Measurements from ENCODE around the gene MRM2.

DNA sequence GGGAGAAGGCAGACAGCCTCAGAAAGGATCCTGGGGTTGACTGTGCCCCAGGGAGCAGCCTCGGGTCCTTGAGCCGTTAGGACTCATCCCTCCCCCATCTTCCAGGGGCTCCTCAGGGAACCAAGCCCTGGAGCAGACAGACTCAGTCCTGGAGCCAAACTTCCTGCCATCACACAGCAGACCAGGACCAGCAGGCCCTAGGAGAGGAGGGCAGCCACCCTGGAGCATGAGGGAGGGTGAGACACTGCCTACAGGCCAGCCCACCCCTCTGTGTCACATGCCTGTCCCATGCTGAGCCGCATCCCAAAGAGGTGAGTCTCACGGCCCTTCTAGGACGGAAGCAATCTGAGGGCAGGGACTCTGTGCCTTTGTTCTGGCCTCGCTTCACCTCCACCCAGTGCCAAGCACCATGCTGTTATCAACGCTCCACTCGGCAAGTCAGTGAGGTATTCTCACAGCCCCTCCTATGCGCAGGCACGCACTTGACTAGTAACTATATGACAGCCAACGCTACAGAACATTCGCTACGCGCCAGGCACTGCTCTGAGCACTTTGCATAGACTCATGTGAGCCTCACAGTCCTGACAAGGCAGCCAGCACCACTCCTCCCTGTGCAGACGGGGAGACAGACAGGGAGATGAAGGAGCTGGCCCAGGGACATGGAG lies 28.3 kb downstream of the MRM2 start:
- TF ChIP-seq, protein P1, sequence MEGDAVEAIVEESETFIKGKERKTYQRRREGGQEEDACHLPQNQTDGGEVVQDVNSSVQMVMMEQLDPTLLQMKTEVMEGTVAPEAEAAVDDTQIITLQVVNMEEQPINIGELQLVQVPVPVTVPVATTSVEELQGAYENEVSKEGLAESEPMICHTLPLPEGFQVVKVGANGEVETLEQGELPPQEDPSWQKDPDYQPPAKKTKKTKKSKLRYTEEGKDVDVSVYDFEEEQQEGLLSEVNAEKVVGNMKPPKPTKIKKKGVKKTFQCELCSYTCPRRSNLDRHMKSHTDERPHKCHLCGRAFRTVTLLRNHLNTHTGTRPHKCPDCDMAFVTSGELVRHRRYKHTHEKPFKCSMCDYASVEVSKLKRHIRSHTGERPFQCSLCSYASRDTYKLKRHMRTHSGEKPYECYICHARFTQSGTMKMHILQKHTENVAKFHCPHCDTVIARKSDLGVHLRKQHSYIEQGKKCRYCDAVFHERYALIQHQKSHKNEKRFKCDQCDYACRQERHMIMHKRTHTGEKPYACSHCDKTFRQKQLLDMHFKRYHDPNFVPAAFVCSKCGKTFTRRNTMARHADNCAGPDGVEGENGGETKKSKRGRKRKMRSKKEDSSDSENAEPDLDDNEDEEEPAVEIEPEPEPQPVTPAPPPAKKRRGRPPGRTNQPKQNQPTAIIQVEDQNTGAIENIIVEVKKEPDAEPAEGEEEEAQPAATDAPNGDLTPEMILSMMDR (IDR thresholded peaks at IDR 0.05) = no peak
- TF ChIP-seq POLR2A (IDR thresholded peaks at IDR 0.05) = no peak

All from adrenal gland (tissue), 5 donors.